Choroid plexus epithelial cell (primary cell): ENCODE measurements around the gene DLGAP1.

Experiments used
- DNase-seq: peaks from one replicate; pipeline ENCODE4 v3.0.0-alpha.2; 2010; ENCODE audit warnings: low read depth
- H3K4me3 ChIP-seq: 2 replicates; pipeline ENCODE4 v1.5.1; 2011; ENCODE audit warnings: low read depth, mild to moderate bottlenecking, control low read depth, low read length, moderate library complexity
- TF ChIP-seq, protein P1 (sequence below): conservative IDR thresholded peaks from 2 replicates; pipeline ENCODE4 v1.5.1; 2011; ENCODE audit warnings: low read depth, mild to moderate bottlenecking, control low read depth, inconsistent platforms, low read length, moderate library complexity

DLGAP1 gene

DNA sequence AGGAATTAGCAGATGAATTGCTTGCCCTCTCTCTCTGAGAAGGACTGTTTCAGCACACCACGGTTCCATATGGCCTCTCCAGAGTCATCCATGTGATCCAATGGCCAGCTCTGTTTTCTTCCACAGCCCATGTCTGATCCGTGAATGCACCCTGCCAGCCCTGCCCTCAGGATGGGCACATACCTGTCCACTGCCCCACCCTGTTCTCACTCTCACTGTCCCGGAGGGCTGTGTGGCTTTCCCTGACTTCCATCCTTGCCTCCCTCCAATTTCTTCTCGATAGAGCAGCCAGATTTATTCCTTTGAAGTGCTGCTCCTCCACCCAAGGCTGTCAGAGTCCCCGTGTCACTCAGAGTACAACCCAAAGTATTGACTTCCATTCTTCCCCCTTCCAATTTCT, 662.0 kb downstream of the DLGAP1 start:
- H3K4me3 ChIP-seq, result no peak overlapping the region
- no peak for DNase-seq
- TF ChIP-seq, protein P1, sequence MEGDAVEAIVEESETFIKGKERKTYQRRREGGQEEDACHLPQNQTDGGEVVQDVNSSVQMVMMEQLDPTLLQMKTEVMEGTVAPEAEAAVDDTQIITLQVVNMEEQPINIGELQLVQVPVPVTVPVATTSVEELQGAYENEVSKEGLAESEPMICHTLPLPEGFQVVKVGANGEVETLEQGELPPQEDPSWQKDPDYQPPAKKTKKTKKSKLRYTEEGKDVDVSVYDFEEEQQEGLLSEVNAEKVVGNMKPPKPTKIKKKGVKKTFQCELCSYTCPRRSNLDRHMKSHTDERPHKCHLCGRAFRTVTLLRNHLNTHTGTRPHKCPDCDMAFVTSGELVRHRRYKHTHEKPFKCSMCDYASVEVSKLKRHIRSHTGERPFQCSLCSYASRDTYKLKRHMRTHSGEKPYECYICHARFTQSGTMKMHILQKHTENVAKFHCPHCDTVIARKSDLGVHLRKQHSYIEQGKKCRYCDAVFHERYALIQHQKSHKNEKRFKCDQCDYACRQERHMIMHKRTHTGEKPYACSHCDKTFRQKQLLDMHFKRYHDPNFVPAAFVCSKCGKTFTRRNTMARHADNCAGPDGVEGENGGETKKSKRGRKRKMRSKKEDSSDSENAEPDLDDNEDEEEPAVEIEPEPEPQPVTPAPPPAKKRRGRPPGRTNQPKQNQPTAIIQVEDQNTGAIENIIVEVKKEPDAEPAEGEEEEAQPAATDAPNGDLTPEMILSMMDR, result no peak

DNA sequence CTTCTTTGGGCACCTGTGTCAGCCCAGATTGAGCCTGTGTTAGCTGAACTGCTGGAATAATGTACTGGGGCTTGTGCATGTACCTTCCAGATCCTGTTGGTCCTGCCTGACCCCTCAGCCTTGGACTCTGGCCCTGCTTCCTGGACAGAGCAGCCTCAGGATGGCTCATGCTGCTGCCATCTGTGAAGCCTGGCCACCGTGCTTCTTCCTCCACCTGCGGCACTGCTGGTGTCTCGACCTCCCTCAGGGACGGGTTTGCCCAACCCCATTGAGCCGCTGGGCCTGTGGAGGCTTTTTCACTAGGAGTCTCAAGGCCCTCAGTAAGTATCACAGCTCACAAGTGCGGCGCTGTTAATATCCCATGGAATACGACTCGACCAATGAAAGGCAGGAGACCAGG, 662.4 kb downstream of the DLGAP1 start:
- no peak overlapping the region for H3K4me3 ChIP-seq
- no peak for DNase-seq
- TF ChIP-seq, protein P1, result no peak

DNA sequence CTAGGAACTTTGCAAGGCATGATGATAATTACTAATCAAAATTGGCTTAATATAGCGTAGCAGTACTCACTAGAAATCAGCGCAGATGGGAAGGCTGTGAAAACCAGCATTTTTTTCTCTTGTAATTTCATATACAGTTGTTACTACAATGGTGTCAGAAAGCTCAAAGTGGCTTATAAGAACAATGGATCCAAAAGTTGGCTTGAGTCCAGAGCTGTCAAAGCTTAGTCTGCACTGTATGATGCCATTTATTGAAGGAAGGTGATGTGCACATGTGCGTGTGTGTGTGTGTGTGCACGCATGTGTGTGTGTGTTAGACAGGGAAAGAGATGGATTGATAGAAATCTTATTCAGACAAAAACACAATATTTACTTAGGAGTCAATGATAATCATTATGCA, 663.9 kb downstream of the DLGAP1 start:
- H3K4me3 ChIP-seq, result no peak overlapping the region
- no peak for DNase-seq
- TF ChIP-seq, protein P1, result no peak

DNA sequence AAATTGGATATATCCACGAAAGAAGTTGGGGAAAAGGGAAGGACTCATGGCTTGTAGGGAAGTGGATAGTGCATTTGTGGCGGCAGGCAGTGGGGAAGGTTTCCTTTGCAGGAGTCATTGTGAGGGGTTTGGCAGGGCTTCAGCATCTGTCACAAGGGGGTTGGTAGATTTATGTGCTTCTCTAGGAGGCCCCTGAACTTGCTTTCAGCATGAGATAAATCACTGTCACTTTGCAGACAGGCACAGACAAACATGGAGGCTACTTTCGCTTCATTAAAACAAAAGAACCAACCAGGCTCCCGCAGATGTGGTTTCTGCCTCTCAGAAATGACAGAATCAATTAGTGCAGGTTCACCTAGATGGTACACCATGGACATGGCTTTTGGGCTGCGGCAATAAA, 664.4 kb downstream of the DLGAP1 start:
- H3K4me3 ChIP-seq, result no peak overlapping the region
- DNase-seq, result no peak
- TF ChIP-seq, protein P1, result no peak

DNA sequence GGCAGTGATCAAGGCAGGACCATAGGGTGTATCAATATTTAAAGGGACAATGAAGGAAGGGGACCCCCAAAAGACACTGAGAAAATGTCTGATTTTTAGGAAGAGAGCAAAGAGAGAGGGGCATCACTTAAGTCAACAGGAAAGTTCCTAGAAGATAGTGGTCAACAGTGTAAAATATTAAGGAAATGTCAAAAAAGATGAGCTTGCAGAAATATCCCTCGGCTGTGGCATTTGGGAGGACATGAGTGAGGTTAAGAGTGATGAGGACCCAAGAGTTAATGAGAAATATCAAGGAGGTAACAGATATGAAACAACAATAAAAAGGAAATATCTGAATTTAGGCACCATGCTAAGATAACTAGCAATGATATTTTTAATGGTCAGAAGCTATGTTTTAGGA, 665.6 kb downstream of the DLGAP1 start:
- TF ChIP-seq, protein P1, result no peak
- DNase-seq, result no peak
- H3K4me3 ChIP-seq, result no peak overlapping the region

DNA sequence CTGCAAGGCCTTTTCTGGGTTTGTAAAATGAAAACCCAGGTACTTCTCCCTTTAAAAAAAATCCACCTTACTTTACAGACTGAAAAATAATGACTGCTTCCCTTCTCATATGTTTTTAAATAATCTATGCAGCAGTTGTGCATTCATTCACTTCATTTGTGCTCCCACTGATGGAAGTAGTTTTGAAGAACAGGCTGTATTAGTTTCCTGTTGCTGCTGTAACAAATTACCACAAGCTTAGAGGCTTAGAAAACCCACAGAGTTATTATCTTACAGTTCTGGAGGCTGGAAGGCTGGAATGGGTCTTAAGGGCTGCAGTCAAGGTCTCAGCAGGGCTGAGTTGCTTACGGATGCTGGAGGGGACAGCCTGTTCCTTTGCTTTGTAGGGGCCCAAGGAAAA, 670.2 kb downstream of the DLGAP1 start:
- H3K4me3 ChIP-seq, result no peak overlapping the region
- TF ChIP-seq, protein P1, result no peak
- DNase-seq, result no peak

DNA sequence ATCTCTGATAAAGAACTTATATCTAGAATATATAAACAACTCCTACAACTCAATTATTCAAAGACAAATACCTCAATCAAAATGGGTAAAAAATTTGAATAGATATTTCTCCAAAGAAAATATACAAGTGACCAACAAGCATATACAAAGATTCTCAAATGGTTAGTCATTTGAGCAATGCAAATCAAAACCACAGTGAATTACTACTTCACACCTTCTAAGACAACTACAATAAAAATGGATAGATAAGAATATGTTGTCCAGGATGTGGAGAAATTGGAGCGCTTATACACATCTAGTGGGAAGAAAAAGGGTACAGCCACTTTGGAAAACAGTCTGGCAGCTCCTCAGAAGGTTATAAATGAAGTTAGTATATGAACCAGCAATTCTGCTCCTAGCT, 672.2 kb downstream of the DLGAP1 start:
- TF ChIP-seq, protein P1, result no peak
- no peak overlapping the region for H3K4me3 ChIP-seq
- DNase-seq, result no peak
